ENCODE results near the gene BCL2L11.

The BCL2L11 gene

GRCh38 chr2:111198701-111199100 lies 78.0 kb downstream of the BCL2L11 start:
- DNase-seq: no peak

GRCh38 chr2:111199840-111200239 lies 79.1 kb downstream of the BCL2L11 start:
- DNase-seq: peak; percentile 41

GRCh38 chr2:111200333-111200881 lies 79.7 kb downstream of the BCL2L11 start:
- DNase-seq: peak; percentile 88

- DNase-seq: no peak
These were observed 80.5 kb downstream of the BCL2L11 start for GRCh38 chr2:111201214-111201613.

- no peak for DNase-seq
These were observed 81.7 kb downstream of the BCL2L11 start for GRCh38 chr2:111202266-111203040.

DNA sequence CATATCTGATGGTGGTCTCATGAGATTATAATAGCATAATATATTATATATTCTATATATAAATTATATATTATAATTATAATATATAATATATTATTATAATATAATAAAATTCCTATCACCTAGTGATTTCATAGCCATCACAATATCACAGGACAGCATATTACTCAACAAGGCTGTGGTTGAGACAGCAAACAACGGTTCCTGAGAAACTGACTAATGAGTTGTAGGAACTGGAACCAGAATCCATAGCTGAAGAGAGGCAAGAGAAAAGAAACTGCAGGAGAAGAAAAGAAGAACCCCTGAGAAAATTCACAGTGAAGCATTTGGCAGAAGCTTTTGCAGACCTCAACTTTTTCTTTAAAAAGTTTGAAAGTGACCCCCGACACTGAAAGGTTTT lies 84.0 kb downstream of the BCL2L11 start:
- DNase-seq: no peak

DNA sequence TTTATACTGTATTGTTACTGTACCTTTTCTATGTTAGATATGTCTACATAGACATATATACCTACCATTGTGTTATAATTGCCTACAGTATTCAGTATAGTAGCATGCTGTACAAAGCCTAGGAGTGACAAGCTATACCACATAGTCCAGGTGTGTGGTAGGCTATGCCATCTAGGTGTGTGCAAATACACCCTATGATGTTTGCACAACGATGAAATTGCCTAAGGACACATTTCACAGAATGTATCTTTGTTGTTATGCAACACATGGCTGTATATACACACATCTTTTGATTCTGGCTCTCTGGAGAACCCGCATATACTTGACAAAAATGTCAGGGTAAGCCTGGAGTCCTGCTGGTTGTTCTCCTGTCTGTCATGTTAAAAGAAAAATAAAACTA lies 85.1 kb downstream of the BCL2L11 start:
- DNase-seq: no peak

DNA sequence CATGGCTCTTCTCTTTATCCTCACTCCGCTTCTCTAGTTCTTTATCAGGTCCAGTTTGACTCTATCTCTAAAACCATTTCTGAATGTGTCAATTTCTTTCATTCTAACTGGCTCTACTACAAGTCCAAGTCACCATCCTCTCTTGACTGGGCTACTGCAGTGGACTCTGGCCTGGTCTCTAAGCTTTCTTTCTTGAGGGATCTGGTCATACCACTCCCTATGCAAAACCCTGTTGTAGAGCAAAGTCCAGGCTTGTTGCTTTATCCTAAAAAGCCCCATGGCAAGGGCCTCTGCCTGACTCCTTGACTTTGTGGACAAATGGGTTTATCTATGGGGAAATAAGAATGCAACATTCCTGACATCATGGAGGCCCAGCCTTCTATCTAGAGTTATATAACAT lies 87.1 kb downstream of the BCL2L11 start:
- no peak for DNase-seq

DNA sequence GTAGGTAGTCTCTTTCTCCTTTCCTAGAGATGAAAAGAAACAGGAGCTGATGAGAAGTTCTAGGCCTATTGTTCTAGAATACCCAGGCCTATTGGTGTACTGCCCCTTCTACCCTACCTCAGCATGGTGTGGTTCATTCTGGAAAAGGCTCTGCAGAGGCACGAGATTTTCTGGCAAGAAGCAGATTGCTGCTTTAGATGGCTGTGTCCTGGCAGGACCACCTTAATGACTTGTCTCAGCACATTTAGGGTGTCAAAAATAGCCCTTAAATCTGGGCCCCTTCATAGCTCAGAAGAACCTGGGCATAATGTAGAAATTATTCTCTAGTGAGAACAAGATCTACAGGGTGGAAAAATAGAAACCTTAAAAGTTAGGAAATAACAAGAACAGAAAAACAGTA lies 87.9 kb downstream of the BCL2L11 start:
- no peak for DNase-seq

DNA sequence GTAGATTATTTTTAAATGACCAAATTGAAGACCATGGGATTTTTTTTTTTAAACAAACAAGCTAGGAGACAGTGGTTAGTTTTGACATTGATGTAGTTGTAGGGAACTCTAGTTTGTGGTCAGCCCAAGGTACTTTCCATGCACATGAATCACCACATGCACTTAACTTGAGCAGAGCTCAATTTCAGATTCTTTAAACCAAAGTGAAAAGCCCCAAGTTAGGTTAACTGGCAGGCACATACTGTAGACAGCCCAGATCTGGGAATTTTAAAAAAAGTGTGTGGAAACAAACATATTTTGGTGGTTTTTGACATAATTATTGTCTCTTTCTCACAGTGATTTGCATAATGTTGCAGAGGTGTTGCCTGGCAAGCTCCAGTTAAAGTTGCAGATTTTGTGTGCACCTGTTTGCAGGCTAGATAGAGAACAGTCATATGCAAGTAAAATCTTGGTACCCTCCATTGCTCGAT lies 88.4 kb downstream of the BCL2L11 start:
- DNase-seq: no peak

GRCh38 chr2:111210036-111210435 lies 89.3 kb downstream of the BCL2L11 start:
- DNase-seq: no peak

- no peak for DNase-seq
These were observed 93.2 kb downstream of the BCL2L11 start for GRCh38 chr2:111213877-111214276.

DNA sequence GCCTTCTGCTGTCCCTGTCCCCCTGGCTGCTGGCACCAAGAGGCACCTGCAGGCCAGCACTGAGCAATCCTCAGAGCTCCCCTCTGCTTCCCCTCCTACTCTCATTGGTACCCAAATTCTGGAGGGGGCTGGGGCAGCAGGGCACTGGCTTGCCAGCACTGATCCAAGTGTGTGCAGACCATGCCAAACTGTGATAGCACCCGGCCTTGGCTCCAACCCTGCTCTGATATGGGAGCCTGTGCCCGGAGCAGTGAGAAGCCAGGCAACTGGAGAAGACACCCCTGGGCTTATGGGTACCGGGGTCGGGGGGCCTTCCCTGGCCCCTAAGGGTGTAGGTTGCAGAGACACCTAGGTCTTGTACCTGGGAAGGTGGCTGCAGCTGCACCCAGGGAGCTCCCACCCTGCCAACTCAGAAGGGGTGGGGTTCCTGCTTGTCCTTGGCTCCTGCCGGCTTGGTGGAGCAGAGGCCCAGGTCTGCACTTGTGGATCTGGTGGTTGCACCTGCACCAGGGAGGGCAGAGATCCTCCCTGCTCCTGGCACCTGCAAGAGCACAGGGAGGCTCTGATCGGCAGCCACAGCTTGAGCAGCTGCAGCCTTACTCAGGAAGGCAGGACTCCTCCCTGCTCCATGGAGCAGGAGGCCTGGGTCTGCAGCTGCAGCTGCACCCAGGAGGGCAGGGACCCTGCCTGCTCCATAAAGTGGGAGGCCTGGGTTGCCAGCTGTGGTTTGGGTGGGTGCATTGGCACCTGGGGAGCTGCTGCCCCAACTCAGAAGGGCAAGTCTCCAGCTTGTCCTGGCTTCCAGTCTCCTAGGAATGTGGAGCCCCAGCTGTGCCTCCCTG lies 96.3 kb downstream of the BCL2L11 start:
- DNase-seq: peak; percentile 35
